Hindlimb muscle (tissue), 1 donor: Measurements from ENCODE around the gene RPLP2. TPM values are rescaled to one million over a fixed set of nuclear protein-coding genes. Genes with fewer than 3 reads are reported as not detected.

Experiments
- DNase-seq: peaks from one replicate; pipeline ENCODE4 v3.0.0-alpha.2; 2013
- polyA plus RNA-seq: library from polyadenylated mRNA; unstranded; fragments of 120-200 nt; gene quantifications from one replicate; pipeline ENCODE4 v1.2.1, GENCODE V29; 2013; ENCODE audit not compliant: insufficient read length

The RPLP2 gene
- polyA plus RNA-seq, 1 donor, result 1,677 TPM

DNA sequence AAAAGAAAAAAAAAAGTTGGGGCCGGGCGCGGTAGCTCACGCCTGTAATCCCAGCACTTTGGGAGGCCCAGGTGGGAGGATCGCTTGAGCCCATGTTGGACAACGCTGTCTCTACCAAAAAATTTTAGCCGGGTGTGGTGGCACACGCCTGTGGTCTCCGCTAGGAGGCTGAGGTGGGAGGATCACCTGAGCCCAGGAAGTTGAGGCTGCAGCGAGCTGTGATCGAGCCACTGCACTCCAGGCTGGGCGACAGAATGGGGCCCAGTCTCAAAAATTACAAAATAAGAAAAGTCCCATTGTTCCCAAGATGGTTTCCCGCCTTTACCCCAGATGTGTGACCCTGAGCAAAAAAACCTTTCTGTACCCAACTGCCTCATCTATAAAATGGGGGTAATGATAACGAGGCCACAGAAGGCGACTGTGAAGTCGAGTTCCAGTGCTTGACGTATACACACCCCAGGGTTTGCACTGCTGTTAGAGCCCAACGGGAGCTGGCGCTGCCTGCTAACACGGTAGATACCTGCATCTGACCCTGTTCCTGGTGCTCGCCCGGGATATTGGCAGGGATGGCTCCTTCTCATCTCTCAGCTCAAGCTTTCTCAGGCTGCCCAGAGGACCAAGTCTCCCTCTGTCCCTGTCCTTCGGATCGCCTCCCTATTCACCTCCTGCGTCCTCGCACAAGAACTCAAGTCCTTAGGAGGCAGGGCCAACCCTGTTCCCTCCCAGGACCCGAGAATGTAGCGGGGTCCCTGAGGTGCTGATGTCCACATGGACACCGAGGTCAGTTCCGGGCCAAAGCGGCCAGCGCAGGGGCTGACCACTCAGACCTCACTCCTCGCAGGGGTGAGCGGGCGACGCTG is 1.1 kb upstream of the RPLP2 start:
- no peak for DNase-seq

GRCh38 chr11:810040-810567 is 337 bp downstream of the RPLP2 start:
- DNase-seq, result no peak

DNA sequence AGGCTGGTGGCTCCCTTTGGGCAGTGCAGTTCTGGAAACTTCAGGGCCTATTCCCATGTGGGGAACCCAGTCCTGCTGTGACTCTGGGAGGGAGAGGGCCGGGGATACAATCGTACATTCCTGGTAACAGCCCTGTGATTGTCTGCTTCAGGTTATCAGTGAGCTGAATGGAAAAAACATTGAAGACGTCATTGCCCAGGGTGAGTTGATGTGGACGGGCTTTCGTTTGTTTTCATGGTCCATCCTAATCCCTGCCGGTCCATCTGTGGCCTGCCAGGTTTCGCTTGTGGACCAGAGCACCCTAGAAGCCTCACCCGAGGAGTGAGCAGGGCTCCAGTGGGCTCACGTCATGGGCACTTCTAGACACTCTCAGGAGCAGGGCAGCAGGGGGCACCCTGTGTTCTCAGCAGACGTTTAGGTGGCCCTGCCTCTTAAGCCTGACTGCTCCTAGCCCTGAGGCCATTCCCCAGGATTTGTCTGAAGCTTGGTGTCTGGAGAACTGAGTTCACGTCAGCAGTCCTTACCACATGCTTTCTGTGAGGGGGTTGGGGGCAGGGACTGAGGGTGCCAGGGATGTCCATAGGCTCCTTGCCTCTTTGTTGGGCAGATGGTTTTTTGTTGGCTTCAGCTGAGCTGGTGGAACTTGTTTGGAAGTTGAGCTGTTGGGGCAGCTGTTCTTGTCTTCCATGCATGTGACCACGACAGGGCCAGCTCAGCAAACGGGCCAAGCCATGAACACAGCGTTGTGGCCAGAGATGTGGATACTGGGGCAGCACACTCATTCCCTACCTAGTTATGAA is 1.9 kb downstream of the RPLP2 start:
- no peak for DNase-seq

DNA sequence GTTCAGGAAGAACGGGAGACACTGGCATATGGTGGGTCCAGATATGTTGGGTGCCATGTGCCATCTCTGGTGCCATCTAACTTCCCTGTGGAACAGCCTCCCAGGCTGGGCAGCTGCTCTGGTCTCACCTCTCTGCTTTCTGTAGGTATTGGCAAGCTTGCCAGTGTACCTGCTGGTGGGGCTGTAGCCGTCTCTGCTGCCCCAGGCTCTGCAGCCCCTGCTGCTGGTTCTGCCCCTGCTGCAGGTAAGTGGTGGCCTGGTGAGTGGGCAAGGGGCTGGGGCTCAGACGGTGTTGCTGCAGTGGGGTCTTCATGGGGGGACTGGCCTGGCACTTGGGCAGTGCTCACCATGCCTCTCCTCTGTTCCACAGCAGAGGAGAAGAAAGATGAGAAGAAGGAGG is 2.6 kb downstream of the RPLP2 start:
- DNase-seq, result no peak

GRCh38 chr11:813072-813455 is 3.3 kb downstream of the RPLP2 start:
- no peak for DNase-seq

GRCh38 chr11:813456-814096 is 3.8 kb downstream of the RPLP2 start:
- no peak for DNase-seq

GRCh38 chr11:815675-816432 is 6.1 kb downstream of the RPLP2 start:
- no peak for DNase-seq

- no peak for DNase-seq
These were observed 6.6 kb downstream of the RPLP2 start for GRCh38 chr11:816433-816779.

- DNase-seq, result no peak
These were observed 8.8 kb downstream of the RPLP2 start, which contains the start of gene PNPLA2 for GRCh38 chr11:818396-819128. TSS of gene PNPLA2 (plus strand) at chr11:818914. CDS start at chr11:819719, 805 bp downstream.

DNA sequence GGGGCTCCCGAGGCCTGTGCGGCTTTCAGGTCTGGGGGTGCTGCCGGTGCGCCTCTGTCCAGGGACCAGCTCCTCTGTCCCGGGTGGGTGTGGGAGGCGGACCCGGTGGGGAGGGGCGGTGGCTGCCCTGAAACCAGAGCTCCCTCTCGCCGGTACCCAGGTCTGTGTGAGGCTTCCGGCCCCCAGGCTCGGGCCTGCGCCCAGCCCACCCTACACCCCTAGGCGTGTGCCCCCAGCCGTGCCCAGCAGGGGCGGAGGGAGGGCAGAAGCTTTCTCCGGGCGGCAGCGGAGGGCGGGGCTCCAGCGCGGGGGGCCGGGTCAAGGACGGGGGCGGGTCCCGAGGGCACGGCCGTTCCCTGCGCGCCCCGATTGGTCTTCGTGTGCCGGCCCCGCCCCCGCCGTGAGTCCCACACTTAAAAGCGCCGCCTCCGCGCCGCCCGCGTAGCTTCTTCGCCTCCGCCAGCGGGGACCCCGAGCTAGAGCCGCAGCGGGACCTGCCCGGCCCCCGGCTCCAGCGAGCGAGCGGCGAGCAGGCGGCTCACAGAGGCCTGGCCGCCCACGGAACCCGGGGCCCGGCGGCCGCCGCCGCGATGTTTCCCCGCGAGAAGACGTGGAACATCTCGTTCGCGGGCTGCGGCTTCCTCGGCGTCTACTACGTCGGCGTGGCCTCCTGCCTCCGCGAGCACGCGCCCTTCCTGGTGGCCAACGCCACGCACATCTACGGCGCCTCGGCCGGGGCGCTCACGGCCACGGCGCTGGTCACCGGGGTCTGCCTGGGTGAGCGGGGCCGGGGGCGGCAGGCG is 9.6 kb downstream of the RPLP2 start:
- DNase-seq, result peak; percentile 89

- no peak for DNase-seq
These were observed 10.3 kb downstream of the RPLP2 start for GRCh38 chr11:819943-820649.

GRCh38 chr11:820655-821511 is 11.1 kb downstream of the RPLP2 start:
- no peak for DNase-seq

DNA sequence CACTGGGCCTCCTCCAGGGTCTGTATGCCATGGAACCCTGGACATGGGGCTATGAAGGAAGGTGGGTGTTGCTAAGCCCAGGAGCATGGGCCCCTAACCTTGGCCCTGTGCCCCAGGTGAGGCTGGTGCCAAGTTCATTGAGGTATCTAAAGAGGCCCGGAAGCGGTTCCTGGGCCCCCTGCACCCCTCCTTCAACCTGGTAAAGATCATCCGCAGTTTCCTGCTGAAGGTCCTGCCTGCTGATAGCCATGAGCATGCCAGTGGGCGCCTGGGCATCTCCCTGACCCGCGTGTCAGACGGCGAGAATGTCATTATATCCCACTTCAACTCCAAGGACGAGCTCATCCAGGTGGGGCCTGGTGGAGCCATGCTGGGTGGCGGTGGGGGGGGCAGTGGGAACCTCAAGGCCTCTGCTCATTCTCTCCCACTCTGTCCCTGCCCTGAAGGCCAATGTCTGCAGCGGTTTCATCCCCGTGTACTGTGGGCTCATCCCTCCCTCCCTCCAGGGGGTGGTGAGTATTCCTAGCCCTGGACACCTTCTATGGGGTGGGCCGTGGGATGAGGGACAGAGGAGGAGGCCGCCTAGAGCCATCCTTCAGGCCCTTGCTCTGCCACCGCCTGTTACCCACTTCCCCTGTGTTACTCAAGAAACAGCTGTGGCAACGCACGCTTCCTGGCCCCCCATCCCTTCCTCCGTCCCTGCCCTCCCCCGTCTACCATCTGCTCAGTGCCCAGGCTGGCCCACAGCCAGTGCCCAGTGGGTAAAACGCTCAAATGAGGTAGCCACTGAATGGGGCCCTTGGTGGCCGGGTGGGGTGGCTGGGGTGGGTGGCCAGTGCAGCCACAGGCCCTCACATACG is 12.0 kb downstream of the RPLP2 start:
- no peak for DNase-seq

DNA sequence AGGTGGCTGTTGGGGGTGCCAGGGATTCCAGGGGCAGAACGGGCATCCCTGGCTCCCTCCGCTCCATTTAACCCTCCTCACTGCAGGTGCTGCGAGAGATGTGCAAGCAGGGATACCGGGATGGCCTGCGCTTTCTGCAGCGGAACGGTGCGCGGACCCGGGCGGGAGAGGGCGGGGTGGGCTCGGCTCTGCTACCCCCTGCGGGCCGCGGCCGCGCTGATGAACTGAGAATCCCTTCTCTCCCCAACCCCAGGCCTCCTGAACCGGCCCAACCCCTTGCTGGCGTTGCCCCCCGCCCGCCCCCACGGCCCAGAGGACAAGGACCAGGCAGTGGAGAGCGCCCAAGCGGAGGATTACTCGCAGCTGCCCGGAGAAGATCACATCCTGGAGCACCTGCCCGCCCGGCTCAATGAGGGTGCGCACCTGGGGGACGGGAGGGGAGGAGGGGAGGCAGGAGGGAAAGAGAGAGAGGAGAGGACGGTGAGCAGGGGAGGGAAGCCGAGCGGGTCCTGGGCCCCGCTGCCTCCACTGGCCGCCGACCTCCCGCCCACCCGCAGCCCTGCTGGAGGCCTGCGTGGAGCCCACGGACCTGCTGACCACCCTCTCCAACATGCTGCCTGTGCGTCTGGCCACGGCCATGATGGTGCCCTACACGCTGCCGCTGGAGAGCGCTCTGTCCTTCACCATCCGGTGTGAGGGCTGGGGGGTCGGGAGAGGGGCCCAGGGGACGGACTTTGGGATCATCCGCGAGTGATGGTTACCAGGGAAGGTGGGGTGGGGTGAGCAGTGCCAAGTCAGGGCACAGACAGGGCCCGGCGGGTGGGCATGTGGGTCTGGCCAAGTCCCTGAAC is 13.9 kb downstream of the RPLP2 start:
- DNase-seq, result no peak

- DNase-seq, result no peak
These were observed 14.6 kb downstream of the RPLP2 start for GRCh38 chr11:824292-824880.

DNA sequence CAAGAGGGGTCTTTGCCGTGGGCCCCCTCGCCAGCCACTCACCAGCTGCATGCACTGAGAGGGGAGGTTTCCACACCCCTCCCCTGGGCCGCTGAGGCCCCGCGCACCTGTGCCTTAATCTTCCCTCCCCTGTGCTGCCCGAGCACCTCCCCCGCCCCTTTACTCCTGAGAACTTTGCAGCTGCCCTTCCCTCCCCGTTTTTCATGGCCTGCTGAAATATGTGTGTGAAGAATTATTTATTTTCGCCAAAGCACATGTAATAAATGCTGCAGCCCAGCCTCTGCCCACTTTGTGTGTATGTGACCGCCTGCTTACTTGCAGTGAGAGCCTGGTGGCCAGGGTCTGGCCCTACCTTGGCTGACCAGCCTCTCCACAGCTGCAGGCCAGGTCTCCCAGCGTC is 15.2 kb downstream of the RPLP2 start:
- DNase-seq, result no peak
